Lower leg skin (tissue), 3 donors: ENCODE measurements around the gene IVNS1ABP.

Experiments
- CTCF ChIP-seq, 3 donors: fragments of 450-650 bp; IDR thresholded peaks; one replicate each; pipeline ENCODE4 v1.5.1; 2016; ENCODE audit warnings: antibody characterized with exemption in 3 of 3, mild to moderate bottlenecking in 3 of 3, moderate library complexity in 2 of 3
- POLR2A ChIP-seq, 2 donors: fragments of 450-650 bp; IDR thresholded peaks; one replicate each; pipeline ENCODE4 v1.6.1; 2016 to 2017; ENCODE audit warnings: antibody characterized with exemption in 2 of 2, mild to moderate bottlenecking in 1 of 2, moderate library complexity in 1 of 2

DNA sequence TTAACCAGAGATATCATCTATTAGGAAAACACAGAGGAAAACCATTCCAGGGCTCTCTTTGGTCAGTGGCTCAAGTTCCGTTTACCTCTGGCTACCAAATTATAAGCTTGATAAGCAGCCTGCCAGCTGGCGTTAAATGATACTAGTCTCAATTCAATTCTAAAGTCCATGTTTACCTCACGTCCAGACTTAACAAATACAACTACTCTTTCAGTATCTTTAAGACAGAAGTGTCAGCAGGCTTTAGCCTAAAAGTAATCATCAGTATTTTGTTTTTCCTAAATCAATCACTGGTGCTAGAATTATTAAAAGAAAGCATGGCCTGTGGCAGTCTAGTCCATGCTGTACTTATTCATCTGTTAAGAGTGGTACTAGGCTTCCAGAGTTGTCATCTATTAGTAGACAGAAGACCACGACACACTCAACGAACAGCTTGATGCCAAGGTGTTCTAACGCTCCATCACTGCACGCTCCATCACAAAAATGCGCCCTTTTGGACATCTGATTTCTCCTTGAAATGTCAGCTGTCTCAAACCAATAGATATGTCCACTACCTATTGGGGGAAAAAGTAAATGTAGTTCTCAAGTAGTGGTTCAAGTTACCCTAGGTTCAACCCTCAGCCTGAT lies 1.5 kb downstream of the IVNS1ABP start:
- TF ChIP-seq CTCF (IDR thresholded peaks at IDR 0.05): no peak
- no peak for TF ChIP-seq POLR2A (IDR thresholded peaks at IDR 0.05)
